Liver (tissue), 9 donors: Measurements from ENCODE around the gene LSM4. TPM values are rescaled to one million over a fixed set of nuclear protein-coding genes. Genes with fewer than 3 reads are reported as not detected.

ENCODE experiments used
- DNase-seq: peaks from one replicate; pipeline ENCODE4 v3.0.0-alpha.2; 2017; ENCODE audit warnings: low spot score
- H3K27ac ChIP-seq, 2 donors: one replicate each; pipeline ENCODE4 v1.7.0; 2013; ENCODE audit warnings: inconsistent platforms in 2 of 2, low read length in 2 of 2, control low read depth in 1 of 2, low read depth in 1 of 2, mild to moderate bottlenecking in 1 of 2
- H3K27me3 ChIP-seq, 4 donors: one replicate each; pipeline versions ENCODE4 v1.6.1 to v1.7.0; 2013; ENCODE audit warnings: low read length in 3 of 4, inconsistent platforms in 1 of 4, mild to moderate bottlenecking in 1 of 4, moderate library complexity in 1 of 4; ENCODE audit not compliant: control insufficient read depth in 4 of 4, insufficient read depth in 4 of 4
- H3K36me3 ChIP-seq, 4 donors: one replicate each; pipeline versions ENCODE4 v1.6.1 to v1.7.0; 2013; ENCODE audit warnings: low read length in 3 of 4, mild to moderate bottlenecking in 3 of 4, low read depth in 1 of 4, moderate library complexity in 1 of 4; ENCODE audit not compliant: control insufficient read depth in 4 of 4, insufficient read depth in 3 of 4
- H3K4me1 ChIP-seq, 4 donors: one replicate each; pipeline versions ENCODE4 v1.6.1 to v1.7.0; 2013; ENCODE audit warnings: low read length in 3 of 4, mild to moderate bottlenecking in 3 of 4, moderate library complexity in 1 of 4; ENCODE audit not compliant: control insufficient read depth in 4 of 4, insufficient read depth in 4 of 4
- H3K4me3 ChIP-seq, 3 donors: one replicate each; pipeline versions ENCODE4 v1.6.1 to v1.7.0; 2013; ENCODE audit warnings: low read length in 3 of 3, control low read depth in 1 of 3, low read depth in 1 of 3, mild to moderate bottlenecking in 1 of 3
- H3K9ac ChIP-seq, 2 donors: one replicate each; pipeline ENCODE4 v1.7.0; 2013; ENCODE audit warnings: low read length in 2 of 2, mild to moderate bottlenecking in 2 of 2, moderate library complexity in 2 of 2, control low read depth in 1 of 2, low read depth in 1 of 2
- H3K9me3 ChIP-seq, 4 donors: one replicate each; pipeline versions ENCODE4 v1.6.1 to v1.7.0; 2013; ENCODE audit warnings: low read length in 3 of 4; ENCODE audit not compliant: control insufficient read depth in 4 of 4
- FOXA2 ChIP-seq: IDR thresholded peaks from 2 replicates; pipeline ENCODE4 v1.6.1; 2016; ENCODE audit warnings: antibody characterized with exemption
- HNF4G ChIP-seq: IDR thresholded peaks from 2 replicates; pipeline ENCODE4 v1.6.1; 2016; ENCODE audit warnings: antibody characterized with exemption
- JUND ChIP-seq, 2 donors: IDR thresholded peaks; 2 replicates each; pipeline ENCODE4 v1.6.1; 2016; ENCODE audit warnings: antibody characterized with exemption in 2 of 2
- NR2F2 ChIP-seq: IDR thresholded peaks from 2 replicates; pipeline ENCODE4 v1.6.1; 2016; ENCODE audit warnings: antibody characterized with exemption
- YY1 ChIP-seq: IDR thresholded peaks from 2 replicates; pipeline ENCODE4 v1.6.1; 2016; ENCODE audit warnings: antibody characterized with exemption, mild to moderate bottlenecking
- WGBS: extraction: QIAGEN DNeasy Blood & Tissue Kit; methylation state at CpG from one replicate; pipeline ENCODE4 v1.1.7; 2013; 5-methylcytosine and 5-hydroxymethylcytosine counted together
- polyA plus RNA-seq, 2 donors: library from polyadenylated mRNA; stranded (reverse) in 1 of 2; unstranded in 1 of 2; fragments of 200-250 nt in 1 of 2; fragments of >200 nt in 1 of 2; fragmentation: Nextera tagmentation in 1 of 2; extraction: Ambion mirVana in 1 of 2; gene quantifications; one replicate each; pipeline versions ENCODE4 v1.2.1 to v1.2.3, GENCODE V29; 2013 to 2015
- total RNA-seq, 2 donors: library from RNA; depleted of rRNA; stranded (reverse); fragments of >200 nt; gene quantifications; one replicate each; pipeline ENCODE4 v1.2.3, GENCODE V29; 2014
- TF ChIP-seq, protein P1 (sequence below): fragments of 150-350 bp; IDR thresholded peaks from 2 replicates; pipeline ENCODE4 v1.5.1; 2017; ENCODE audit warnings: improper control_type of control experiment, low read depth, low read length; ENCODE audit not compliant: missing input control
- TF ChIP-seq, protein P2 (sequence below): IDR thresholded peaks from 2 replicates; pipeline ENCODE4 v1.6.1; 2016; ENCODE audit warnings: antibody characterized with exemption
- TF ChIP-seq, protein P3 (sequence below): IDR thresholded peaks from 2 replicates; pipeline ENCODE4 v1.6.1; 2016; ENCODE audit warnings: antibody characterized with exemption
- donor health status: healthy.
- donor health status: healthy.
- donor health status: healthy.
- donor health status: healthy.
- donor health status: healthy.

LSM4 gene
- total and polyA plus RNA-seq, 4 donors = 42.4 to 100 (median 75.1) TPM

DNA sequence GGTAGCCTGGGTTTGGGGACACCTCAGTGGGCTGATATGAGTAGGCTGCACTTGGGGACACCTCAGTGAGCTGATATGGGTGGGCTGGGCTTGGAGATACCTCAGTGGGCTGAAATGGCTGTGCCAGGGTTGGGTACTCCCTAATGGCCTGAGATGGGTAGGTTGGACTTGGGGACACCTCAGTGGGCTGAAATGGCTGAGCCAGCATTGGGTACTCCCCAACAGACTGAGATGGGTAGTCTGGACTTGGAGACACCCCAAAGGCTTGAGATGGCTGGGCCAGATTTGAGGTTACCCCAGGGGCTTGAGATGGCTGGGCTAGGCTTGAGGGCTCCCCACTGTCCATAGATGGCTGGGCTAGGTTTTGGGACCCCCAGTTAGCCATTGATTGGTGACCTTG lies 60.7 kb downstream of the LSM4 start (continued):
- TF ChIP-seq, protein P1, sequence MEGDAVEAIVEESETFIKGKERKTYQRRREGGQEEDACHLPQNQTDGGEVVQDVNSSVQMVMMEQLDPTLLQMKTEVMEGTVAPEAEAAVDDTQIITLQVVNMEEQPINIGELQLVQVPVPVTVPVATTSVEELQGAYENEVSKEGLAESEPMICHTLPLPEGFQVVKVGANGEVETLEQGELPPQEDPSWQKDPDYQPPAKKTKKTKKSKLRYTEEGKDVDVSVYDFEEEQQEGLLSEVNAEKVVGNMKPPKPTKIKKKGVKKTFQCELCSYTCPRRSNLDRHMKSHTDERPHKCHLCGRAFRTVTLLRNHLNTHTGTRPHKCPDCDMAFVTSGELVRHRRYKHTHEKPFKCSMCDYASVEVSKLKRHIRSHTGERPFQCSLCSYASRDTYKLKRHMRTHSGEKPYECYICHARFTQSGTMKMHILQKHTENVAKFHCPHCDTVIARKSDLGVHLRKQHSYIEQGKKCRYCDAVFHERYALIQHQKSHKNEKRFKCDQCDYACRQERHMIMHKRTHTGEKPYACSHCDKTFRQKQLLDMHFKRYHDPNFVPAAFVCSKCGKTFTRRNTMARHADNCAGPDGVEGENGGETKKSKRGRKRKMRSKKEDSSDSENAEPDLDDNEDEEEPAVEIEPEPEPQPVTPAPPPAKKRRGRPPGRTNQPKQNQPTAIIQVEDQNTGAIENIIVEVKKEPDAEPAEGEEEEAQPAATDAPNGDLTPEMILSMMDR = no peak
- TF ChIP-seq NR2F2 = no peak

DNA sequence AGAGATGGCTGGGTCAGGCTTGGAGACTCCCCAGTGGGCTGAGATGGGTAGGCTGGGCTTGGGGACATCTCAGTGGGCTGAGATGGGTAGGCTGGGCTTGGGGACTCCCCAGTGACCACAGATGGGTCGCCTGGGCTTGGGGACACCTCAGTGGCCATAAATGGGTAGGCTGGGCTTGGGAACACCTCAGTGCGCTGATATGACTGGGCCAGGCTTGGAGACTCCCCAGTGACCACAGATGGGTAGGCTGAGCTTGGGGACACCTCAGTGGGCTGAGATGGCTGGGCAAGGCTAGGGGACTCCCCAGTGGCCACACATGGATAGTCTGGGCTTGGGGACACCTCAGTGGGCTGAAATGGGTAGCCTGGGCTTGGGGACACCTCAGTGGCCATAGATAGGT lies 61.4 kb downstream of the LSM4 start:
- TF ChIP-seq FOXA2 (no peak), JUND (IDR thresholded peaks at IDR 0.05) (no peak), YY1 (no peak), HNF4G (no peak)
- TF ChIP-seq, protein P2, sequence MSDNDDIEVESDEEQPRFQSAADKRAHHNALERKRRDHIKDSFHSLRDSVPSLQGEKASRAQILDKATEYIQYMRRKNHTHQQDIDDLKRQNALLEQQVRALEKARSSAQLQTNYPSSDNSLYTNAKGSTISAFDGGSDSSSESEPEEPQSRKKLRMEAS = no peak
- no peak for DNase-seq
- Histone ChIP-seq H3K9me3 (no peaks in the 10 kb centered on the region), H3K4me3 (no peak overlapping the region), H3K9ac (no peak overlapping the region), H3K27ac (no peak overlapping the region), H3K4me1 (no peaks in the 10 kb centered on the region), H3K27me3 (no peaks in the 10 kb centered on the region), H3K36me3 (peaks cover 0 to 18% (median 2%) of the 10 kb centered on the region in 4 donors)
- WGBS = 89% methylated on average over 2 of the region's 2 CpGs

DNA sequence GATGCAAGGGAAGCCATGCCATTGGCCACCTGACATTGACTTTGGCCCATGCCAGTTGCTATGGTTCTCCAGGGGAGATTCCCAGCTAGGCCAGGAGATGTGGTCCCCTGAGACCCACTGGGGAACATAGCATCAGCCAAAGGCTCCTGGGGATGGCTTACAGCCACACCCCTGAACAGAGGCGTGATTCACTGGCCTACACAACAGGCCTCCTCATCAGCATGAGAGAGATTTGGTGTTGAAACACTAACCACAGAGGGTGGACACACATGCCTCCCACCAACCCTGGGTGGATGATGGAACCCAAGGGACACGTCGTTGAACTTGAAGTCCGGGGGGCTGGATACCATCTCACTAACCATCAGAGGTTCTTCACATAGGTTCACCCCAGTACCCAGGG lies 63.0 kb downstream of the LSM4 start:
- 97% methylated on average over 4 of the region's 4 CpGs for WGBS
- H3K4me3 ChIP-seq = no peak overlapping the region
- no peaks in the 10 kb centered on the region for H3K27me3 ChIP-seq
- H3K36me3 ChIP-seq = peaks cover 0 to 4% (median 0%) of the 10 kb centered on the region in 4 donors
- H3K9me3 ChIP-seq = no peaks in the 10 kb centered on the region
- DNase-seq = no peak
- TF ChIP-seq, protein P3, sequence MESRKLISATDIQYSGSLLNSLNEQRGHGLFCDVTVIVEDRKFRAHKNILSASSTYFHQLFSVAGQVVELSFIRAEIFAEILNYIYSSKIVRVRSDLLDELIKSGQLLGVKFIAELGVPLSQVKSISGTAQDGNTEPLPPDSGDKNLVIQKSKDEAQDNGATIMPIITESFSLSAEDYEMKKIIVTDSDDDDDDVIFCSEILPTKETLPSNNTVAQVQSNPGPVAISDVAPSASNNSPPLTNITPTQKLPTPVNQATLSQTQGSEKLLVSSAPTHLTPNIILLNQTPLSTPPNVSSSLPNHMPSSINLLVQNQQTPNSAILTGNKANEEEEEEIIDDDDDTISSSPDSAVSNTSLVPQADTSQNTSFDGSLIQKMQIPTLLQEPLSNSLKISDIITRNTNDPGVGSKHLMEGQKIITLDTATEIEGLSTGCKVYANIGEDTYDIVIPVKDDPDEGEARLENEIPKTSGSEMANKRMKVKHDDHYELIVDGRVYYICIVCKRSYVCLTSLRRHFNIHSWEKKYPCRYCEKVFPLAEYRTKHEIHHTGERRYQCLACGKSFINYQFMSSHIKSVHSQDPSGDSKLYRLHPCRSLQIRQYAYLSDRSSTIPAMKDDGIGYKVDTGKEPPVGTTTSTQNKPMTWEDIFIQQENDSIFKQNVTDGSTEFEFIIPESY = no peak
- TF ChIP-seq, protein P1 = no peak
- no peaks in the 10 kb centered on the region for H3K4me1 ChIP-seq
- no peak overlapping the region for H3K9ac ChIP-seq
- H3K27ac ChIP-seq = no peak overlapping the region
